Sigmoid colon (tissue), 4 donors: ENCODE measurements around the gene E2F3.

Source experiments
- CTCF ChIP-seq, 4 experiments: fragments of 450-650 bp in 3 of 4; fragments of 200-600 bp in 1 of 4; IDR thresholded peaks; one replicate each; pipeline ENCODE4 v1.5.1; 2016 to 2019; ENCODE audit warnings: antibody characterized with exemption in 4 of 4, mild to moderate bottlenecking in 3 of 4, moderate library complexity in 2 of 4
- EP300 ChIP-seq, 4 donors: sonication (generic); formaldehyde crosslinking; IDR thresholded peaks; one replicate each; pipeline ENCODE4 v1.6.1; 2017; ENCODE audit warnings: antibody characterized with exemption in 4 of 4
- POLR2AphosphoS5 ChIP-seq, 4 donors: sonication (generic); formaldehyde crosslinking; IDR thresholded peaks; one replicate each; pipeline ENCODE4 v1.6.1; 2017; ENCODE audit warnings: antibody characterized with exemption in 4 of 4

DNA sequence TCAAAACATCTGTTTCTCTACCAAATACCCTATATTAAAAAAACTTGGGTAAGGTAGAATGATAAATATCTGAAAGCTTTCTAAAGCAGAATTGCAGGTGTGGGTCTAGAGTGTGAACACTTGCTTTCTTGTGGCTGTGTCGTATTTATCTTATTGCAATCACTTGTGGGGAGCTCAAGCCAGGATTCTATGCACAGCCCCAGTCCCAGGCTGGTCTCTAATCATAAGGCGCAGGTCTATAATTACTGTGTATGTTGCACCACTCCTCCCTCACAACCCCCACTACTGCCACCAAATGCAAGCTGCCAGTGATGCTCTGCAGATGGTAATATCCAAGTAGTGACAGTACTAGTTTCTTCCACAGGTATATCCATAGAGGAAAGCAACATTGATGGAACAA is 2.2 kb upstream of the E2F3 start:
- TF ChIP-seq EP300 (IDR thresholded peaks at IDR 0.05): no peak
- TF ChIP-seq CTCF (IDR thresholded peaks at IDR 0.05): no peak
- no peak for TF ChIP-seq POLR2AphosphoS5 (IDR thresholded peaks at IDR 0.05)
